ENCODE measurements around the gene IQGAP2. TPM values are rescaled to one million over a fixed set of nuclear protein-coding genes. Genes with fewer than 3 reads are reported as not detected.

IQGAP2 gene
- total RNA-seq, 1 donor from 2014 or later, result 4.0 TPM

DNA sequence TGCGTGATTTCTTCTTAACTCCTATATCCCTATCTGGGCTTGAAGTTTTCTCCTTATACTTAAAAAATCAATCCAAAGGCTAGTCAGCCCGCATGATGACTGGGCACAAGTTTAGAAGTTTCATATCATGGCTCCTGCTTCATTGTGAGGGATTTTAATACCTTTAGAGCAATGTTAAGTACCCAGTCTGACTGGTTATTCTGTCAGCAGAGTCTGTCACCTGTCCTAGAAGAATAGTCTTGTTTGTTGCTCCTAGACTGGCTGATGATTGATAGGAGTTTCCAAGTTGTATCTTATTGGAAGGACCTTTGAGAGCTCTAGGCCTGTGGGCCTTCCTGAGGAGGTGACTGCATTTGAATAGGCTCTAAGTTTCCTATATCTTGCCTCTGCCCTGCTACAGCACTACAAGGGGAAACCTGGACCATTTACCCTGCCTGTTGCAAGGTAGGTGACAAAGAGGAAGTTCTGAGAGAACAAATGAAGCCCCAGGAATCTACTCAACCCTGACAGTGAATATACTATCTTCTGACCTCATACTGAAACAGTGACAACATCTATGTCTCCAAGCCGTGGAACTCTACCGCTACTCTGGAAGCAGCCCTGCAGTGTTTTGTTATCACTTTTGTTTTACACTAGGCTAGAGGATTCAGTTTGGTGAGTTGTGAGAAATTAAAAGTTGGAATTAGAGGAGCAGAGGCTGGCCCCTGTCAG, 153.6 kb downstream of the IQGAP2 start:
- TF ChIP-seq, protein P1, sequence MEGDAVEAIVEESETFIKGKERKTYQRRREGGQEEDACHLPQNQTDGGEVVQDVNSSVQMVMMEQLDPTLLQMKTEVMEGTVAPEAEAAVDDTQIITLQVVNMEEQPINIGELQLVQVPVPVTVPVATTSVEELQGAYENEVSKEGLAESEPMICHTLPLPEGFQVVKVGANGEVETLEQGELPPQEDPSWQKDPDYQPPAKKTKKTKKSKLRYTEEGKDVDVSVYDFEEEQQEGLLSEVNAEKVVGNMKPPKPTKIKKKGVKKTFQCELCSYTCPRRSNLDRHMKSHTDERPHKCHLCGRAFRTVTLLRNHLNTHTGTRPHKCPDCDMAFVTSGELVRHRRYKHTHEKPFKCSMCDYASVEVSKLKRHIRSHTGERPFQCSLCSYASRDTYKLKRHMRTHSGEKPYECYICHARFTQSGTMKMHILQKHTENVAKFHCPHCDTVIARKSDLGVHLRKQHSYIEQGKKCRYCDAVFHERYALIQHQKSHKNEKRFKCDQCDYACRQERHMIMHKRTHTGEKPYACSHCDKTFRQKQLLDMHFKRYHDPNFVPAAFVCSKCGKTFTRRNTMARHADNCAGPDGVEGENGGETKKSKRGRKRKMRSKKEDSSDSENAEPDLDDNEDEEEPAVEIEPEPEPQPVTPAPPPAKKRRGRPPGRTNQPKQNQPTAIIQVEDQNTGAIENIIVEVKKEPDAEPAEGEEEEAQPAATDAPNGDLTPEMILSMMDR (IDR thresholded peaks at IDR 0.05; ENCODE audit: insufficient read depth, low read length, poor library complexity, severe bottlenecking), result no peak
- DNase-seq (ENCODE audit: low read depth), result no peak
- Histone ChIP-seq H3K4me3 (ENCODE audit: low read depth, low read length) (no peak overlapping the region), H3K36me3 (ENCODE audit: control insufficient read depth, insufficient read depth, low read length) (no peaks in the 10 kb centered on the region), H3K27me3 (ENCODE audit: control insufficient read depth, insufficient read depth, low read length) (no peaks in the 10 kb centered on the region)

DNA sequence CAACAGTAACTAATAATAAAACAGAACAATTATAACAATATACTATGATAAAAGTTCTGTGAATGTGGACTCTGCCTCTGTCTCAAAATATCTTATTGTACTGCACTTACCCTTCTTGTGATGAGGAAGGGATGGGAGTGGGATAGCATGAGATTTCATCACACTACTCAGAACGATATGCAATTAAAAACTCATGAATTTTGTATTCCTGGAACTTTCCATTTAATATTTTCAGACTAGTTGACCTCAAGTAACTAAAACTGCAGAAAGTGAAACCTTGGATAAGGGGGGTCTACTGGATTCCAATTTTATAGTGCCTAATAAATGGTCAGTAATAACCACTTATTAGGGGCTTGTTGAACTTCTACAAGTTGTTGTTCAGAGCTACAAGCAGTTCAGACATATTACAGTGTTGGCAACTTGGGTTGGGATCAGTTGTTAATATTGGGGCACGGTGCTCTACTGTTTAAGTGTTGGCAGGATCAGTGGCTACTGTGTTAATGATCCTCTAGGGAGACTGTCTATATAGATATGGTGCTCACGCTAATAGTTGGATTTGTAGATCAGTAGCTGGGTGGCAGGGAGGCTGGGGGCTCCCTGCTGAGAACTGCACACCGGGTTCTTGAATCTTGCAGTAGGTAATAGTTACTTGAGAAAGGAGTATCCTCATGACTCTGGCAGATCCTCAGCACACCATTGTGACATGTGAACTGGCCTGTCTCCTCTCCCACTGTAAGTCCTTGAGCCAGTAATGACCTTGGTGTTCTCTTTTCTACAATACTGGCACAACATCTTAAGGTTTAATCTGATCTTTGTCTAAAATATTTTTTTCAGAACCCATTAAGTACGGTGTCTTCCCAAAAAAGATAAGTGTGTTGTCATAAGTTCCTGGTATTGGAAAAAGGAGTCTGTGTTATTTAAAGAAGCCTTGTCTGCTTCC, 158.1 kb downstream of the IQGAP2 start:
- DNase-seq (ENCODE audit: low read depth), result no peak
- TF ChIP-seq, protein P1 (IDR thresholded peaks at IDR 0.05; ENCODE audit: insufficient read depth, low read length, poor library complexity, severe bottlenecking), result no peak
- Histone ChIP-seq H3K36me3 (ENCODE audit: control insufficient read depth, insufficient read depth, low read length) (no peaks in the 10 kb centered on the region), H3K27me3 (ENCODE audit: control insufficient read depth, insufficient read depth, low read length) (no peaks in the 10 kb centered on the region), H3K4me3 (ENCODE audit: low read depth, low read length) (no peak overlapping the region)

GRCh38 chr5:76561959-76562358, 158.9 kb downstream of the IQGAP2 start:
- no peak for DNase-seq (ENCODE audit: low read depth)
- TF ChIP-seq, protein P1 (IDR thresholded peaks at IDR 0.05; ENCODE audit: insufficient read depth, low read length, poor library complexity, severe bottlenecking), result no peak
- H3K4me3 ChIP-seq (ENCODE audit: low read depth, low read length), result no peak overlapping the region
- H3K36me3 ChIP-seq (ENCODE audit: control insufficient read depth, insufficient read depth, low read length), result no peaks in the 10 kb centered on the region
- H3K27me3 ChIP-seq (ENCODE audit: control insufficient read depth, insufficient read depth, low read length), result no peaks in the 10 kb centered on the region

GRCh38 chr5:76565009-76565408, 161.9 kb downstream of the IQGAP2 start:
- TF ChIP-seq, protein P1 (IDR thresholded peaks at IDR 0.05; ENCODE audit: insufficient read depth, low read length, poor library complexity, severe bottlenecking), result no peak
- Histone ChIP-seq H3K4me3 (ENCODE audit: low read depth, low read length) (no peak overlapping the region), H3K27me3 (ENCODE audit: control insufficient read depth, insufficient read depth, low read length) (no peaks in the 10 kb centered on the region), H3K36me3 (ENCODE audit: control insufficient read depth, insufficient read depth, low read length) (no peaks in the 10 kb centered on the region)
- DNase-seq (ENCODE audit: low read depth), result no peak

DNA sequence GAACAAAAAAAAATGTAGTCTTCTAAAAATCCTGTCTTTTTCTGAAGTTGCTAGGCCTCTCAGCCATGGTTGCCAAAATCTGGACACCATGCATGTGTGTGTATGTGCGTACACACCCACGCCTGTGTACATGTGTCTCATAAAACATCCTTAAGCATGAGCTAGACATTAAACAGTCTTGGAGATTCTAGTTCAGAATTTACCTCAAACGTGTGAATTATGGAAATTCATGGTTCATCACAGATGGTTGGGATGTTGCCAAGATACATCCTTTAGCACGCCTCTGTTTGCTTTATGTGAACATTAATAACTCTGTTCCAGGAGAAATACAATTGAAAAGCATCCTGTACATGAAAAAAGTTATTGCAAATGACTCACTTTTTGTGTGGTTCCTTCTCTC, 167.1 kb downstream of the IQGAP2 start:
- no peaks in the 10 kb centered on the region for H3K27me3 ChIP-seq (ENCODE audit: control insufficient read depth, insufficient read depth, low read length)
- no peak overlapping the region for H3K4me3 ChIP-seq (ENCODE audit: low read depth, low read length)
- H3K36me3 ChIP-seq (ENCODE audit: control insufficient read depth, insufficient read depth, low read length), result no peaks in the 10 kb centered on the region
- TF ChIP-seq, protein P1 (IDR thresholded peaks at IDR 0.05; ENCODE audit: insufficient read depth, low read length, poor library complexity, severe bottlenecking), result no peak
- DNase-seq (ENCODE audit: low read depth), result no peak

Data from kidney epithelial cell (primary cell).